Measurements from ENCODE around the gene KCND3.

Gene KCND3

DNA sequence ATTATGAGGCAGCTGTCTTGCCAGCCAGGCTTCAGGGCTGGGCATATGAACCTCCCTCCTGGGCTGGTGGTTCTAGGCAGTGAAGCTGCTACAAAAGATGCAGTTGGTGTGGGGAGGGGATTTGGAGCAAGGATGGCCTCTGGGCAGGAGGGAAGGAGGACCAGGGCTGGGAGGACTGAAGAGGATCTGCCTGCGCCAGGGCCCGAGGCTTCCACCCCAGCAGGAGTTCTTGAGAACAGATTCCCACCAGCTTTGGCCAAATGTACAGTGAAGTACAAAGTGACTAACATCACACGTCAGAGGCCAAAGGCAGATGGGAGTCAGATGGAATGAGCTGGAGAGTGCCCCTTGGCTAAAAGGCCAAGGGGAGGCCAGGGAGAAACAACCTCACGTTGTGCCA lies 171.4 kb downstream of the KCND3 start:
- Histone ChIP-seq H3K9ac (ENCODE audit: low read length) (no peak overlapping the region), H3K4me3 (ENCODE audit: low read depth in 1 of 2, low read length in 2 of 2) (no peak overlapping the region), H3K9me3 (ENCODE audit: low read length) (no peaks in the 10 kb centered on the region), H3K36me3 (ENCODE audit: insufficient read depth, low read length) (no peaks in the 10 kb centered on the region), H3K27me3 (ENCODE audit: control insufficient read depth in 1 of 2, insufficient read depth in 2 of 2, low read length in 2 of 2) (no peaks in the 10 kb centered on the region), H3K27ac (ENCODE audit: low read depth, low read length) (no peak overlapping the region), H3K4me1 (ENCODE audit: insufficient read depth, low read length) (no peaks in the 10 kb centered on the region)

DNA sequence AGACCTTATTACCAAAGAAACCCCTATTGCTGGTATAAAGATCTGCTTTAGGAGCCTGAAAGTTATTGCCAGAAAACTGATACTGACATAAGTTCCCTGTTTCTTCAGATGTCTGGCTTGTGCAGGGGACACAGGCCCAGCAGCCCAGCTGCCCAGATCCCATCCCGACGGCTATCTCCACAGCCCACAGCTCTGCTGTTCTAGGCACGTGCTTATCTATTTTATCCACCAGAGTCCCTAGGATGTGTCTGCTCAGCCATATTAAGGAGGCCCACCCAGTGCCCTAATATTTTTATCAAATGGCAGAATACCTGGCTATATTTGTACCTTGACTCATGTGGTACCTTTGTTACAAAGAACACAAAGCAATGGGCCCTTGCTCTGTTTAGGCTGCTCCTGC lies 174.8 kb downstream of the KCND3 start:
- Histone ChIP-seq H3K4me1 (ENCODE audit: insufficient read depth, low read length) (no peaks in the 10 kb centered on the region), H3K9me3 (ENCODE audit: low read length) (no peaks in the 10 kb centered on the region), H3K36me3 (ENCODE audit: insufficient read depth, low read length) (no peaks in the 10 kb centered on the region), H3K9ac (ENCODE audit: low read length) (no peak overlapping the region), H3K27me3 (ENCODE audit: control insufficient read depth in 1 of 2, insufficient read depth in 2 of 2, low read length in 2 of 2) (no peaks in the 10 kb centered on the region), H3K27ac (ENCODE audit: low read depth, low read length) (no peak overlapping the region), H3K4me3 (ENCODE audit: low read depth in 1 of 2, low read length in 2 of 2) (no peak overlapping the region)

DNA sequence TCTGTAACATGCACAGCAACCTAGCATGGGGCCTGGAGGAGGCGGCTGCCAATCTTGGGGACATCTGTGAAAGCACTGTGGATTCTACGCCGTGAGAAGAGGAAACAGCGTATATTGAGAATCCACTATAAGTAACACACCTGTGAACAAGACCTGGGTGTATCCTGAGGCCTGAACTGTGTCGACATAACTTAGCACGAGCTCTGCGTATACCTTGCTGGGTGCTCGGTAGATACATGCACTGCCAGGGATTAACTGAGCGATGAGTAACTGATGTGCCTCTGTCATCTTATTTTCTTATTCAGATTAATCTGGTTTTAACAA lies 175.2 kb downstream of the KCND3 start:
- Histone ChIP-seq H3K36me3 (ENCODE audit: insufficient read depth, low read length) (no peaks in the 10 kb centered on the region), H3K9ac (ENCODE audit: low read length) (no peak overlapping the region), H3K27ac (ENCODE audit: low read depth, low read length) (no peak overlapping the region), H3K4me1 (ENCODE audit: insufficient read depth, low read length) (no peaks in the 10 kb centered on the region), H3K9me3 (ENCODE audit: low read length) (no peaks in the 10 kb centered on the region), H3K4me3 (ENCODE audit: low read depth in 1 of 2, low read length in 2 of 2) (no peak overlapping the region), H3K27me3 (ENCODE audit: control insufficient read depth in 1 of 2, insufficient read depth in 2 of 2, low read length in 2 of 2) (no peaks in the 10 kb centered on the region)

- Histone ChIP-seq H3K9me3 (ENCODE audit: low read length) (no peaks in the 10 kb centered on the region), H3K4me1 (ENCODE audit: insufficient read depth, low read length) (no peaks in the 10 kb centered on the region), H3K27ac (ENCODE audit: low read depth, low read length) (no peak overlapping the region), H3K36me3 (ENCODE audit: insufficient read depth, low read length) (no peaks in the 10 kb centered on the region), H3K27me3 (ENCODE audit: control insufficient read depth in 1 of 2, insufficient read depth in 2 of 2, low read length in 2 of 2) (no peaks in the 10 kb centered on the region), H3K9ac (ENCODE audit: low read length) (no peak overlapping the region), H3K4me3 (ENCODE audit: low read depth in 1 of 2, low read length in 2 of 2) (no peak overlapping the region)
Measured at GRCh38 chr1:111813440-111814304, 175.8 kb downstream of the KCND3 start.

- no peak overlapping the region for H3K4me3 ChIP-seq (ENCODE audit: low read depth in 1 of 2, low read length in 2 of 2)
- H3K27me3 ChIP-seq (ENCODE audit: control insufficient read depth in 1 of 2, insufficient read depth in 2 of 2, low read length in 2 of 2), result no peaks in the 10 kb centered on the region
- H3K9ac ChIP-seq (ENCODE audit: low read length), result no peak overlapping the region
- no peak overlapping the region for H3K27ac ChIP-seq (ENCODE audit: low read depth, low read length)
- H3K9me3 ChIP-seq (ENCODE audit: low read length), result no peaks in the 10 kb centered on the region
- no peaks in the 10 kb centered on the region for H3K4me1 ChIP-seq (ENCODE audit: insufficient read depth, low read length)
- no peaks in the 10 kb centered on the region for H3K36me3 ChIP-seq (ENCODE audit: insufficient read depth, low read length)
Measured at GRCh38 chr1:111812306-111812705, 177.2 kb downstream of the KCND3 start.

DNA sequence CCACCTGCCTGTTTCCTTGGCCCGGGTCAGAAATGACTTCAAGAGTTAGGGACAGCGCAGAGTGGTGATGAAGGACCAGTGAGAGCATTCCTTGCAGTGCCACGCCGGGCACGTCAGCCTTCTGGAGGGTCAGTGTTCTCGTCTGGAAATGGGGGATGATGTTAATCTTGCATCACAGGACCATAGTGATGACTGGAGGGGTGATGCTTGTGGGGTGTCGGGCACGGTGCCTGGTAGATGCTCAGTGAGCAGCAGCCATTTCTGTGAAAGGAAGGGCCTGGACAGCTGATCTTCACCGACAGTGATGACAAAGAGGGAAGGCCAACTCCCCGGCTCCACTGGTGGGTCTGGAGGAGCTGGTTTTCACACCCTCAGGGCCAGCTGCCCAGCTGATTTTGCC lies 177.6 kb downstream of the KCND3 start:
- no peaks in the 10 kb centered on the region for H3K36me3 ChIP-seq (ENCODE audit: insufficient read depth, low read length)
- H3K4me3 ChIP-seq (ENCODE audit: low read depth in 1 of 2, low read length in 2 of 2), result no peak overlapping the region
- H3K27me3 ChIP-seq (ENCODE audit: control insufficient read depth in 1 of 2, insufficient read depth in 2 of 2, low read length in 2 of 2), result no peaks in the 10 kb centered on the region
- no peaks in the 10 kb centered on the region for H3K9me3 ChIP-seq (ENCODE audit: low read length)
- no peaks in the 10 kb centered on the region for H3K4me1 ChIP-seq (ENCODE audit: insufficient read depth, low read length)
- no peak overlapping the region for H3K9ac ChIP-seq (ENCODE audit: low read length)
- H3K27ac ChIP-seq (ENCODE audit: low read depth, low read length), result no peak overlapping the region

DNA sequence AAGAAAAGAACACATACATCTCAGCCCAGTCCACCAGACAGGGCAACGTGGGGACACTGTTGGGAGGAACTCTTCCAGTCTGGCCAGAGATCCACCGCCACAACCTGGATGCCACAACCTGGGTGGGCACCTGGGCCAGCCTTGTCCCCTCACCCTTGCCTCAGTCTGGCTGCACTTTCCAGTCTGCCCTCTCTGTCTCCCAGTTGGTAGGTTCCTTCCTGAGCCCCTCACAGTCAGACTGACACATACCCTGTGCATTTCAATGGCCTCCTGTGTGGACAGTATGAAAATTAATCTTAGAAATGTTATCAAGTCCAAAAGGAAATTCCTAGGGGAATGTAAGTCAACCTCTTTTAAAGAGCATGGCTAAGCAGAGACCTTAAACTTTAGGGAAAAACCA lies 184.2 kb downstream of the KCND3 start:
- Histone ChIP-seq H3K4me1 (ENCODE audit: insufficient read depth, low read length) (no peaks in the 10 kb centered on the region), H3K36me3 (ENCODE audit: insufficient read depth, low read length) (no peaks in the 10 kb centered on the region), H3K27me3 (ENCODE audit: control insufficient read depth in 1 of 2, insufficient read depth in 2 of 2, low read length in 2 of 2) (no peaks in the 10 kb centered on the region), H3K9ac (ENCODE audit: low read length) (no peak overlapping the region), H3K9me3 (ENCODE audit: low read length) (no peaks in the 10 kb centered on the region), H3K4me3 (ENCODE audit: low read depth in 1 of 2, low read length in 2 of 2) (no peak overlapping the region), H3K27ac (ENCODE audit: low read depth, low read length) (no peak overlapping the region)

DNA sequence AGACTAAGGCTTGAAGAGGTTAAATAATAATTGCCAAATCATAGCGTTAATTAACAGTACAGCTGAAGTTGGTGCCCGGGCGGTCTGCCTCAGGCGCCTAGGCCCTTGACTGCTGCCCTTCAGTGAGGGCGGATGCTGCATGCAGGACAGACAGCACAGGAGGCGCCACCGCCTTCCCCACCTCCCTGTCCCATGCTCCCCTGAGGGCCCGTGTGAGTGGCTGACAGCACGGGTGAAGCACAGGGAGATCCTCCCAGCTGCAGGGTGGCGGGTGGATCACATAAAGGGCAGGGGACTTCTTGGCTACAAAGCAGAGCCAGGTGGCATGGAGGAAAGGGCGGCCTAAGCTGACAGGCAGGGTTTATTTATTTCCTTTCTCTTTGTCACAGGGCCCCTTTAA lies 184.7 kb downstream of the KCND3 start:
- Histone ChIP-seq H3K27ac (ENCODE audit: low read depth, low read length) (no peak overlapping the region), H3K9me3 (ENCODE audit: low read length) (no peaks in the 10 kb centered on the region), H3K4me1 (ENCODE audit: insufficient read depth, low read length) (no peaks in the 10 kb centered on the region), H3K4me3 (ENCODE audit: low read depth in 1 of 2, low read length in 2 of 2) (no peak overlapping the region), H3K36me3 (ENCODE audit: insufficient read depth, low read length) (no peaks in the 10 kb centered on the region), H3K9ac (ENCODE audit: low read length) (no peak overlapping the region), H3K27me3 (ENCODE audit: control insufficient read depth in 1 of 2, insufficient read depth in 2 of 2, low read length in 2 of 2) (no peaks in the 10 kb centered on the region)

DNA sequence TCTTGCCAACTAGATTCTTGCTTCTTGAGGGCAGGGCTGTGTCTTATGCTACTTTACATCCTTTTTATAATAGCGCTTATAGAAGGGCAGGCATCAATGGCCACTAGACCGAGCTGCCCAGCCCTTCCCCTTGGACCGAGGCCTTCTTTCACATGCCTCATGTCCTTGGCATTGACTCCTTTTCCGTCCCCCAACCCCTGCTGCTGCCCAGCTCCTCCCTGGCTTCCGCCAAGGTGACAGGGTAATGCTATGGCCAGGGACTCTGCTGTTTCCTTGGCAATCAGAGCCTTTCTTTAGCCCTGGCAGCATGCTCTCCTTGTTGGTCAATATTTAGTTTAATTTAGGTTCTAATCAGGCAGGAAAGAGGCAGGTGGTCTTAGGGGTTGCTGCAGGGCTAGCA lies 185.5 kb downstream of the KCND3 start:
- Histone ChIP-seq H3K4me3 (ENCODE audit: low read depth in 1 of 2, low read length in 2 of 2) (no peak overlapping the region), H3K9me3 (ENCODE audit: low read length) (no peaks in the 10 kb centered on the region), H3K27me3 (ENCODE audit: control insufficient read depth in 1 of 2, insufficient read depth in 2 of 2, low read length in 2 of 2) (no peaks in the 10 kb centered on the region), H3K9ac (ENCODE audit: low read length) (no peak overlapping the region), H3K4me1 (ENCODE audit: insufficient read depth, low read length) (no peaks in the 10 kb centered on the region), H3K27ac (ENCODE audit: low read depth, low read length) (no peak overlapping the region), H3K36me3 (ENCODE audit: insufficient read depth, low read length) (no peaks in the 10 kb centered on the region)

DNA sequence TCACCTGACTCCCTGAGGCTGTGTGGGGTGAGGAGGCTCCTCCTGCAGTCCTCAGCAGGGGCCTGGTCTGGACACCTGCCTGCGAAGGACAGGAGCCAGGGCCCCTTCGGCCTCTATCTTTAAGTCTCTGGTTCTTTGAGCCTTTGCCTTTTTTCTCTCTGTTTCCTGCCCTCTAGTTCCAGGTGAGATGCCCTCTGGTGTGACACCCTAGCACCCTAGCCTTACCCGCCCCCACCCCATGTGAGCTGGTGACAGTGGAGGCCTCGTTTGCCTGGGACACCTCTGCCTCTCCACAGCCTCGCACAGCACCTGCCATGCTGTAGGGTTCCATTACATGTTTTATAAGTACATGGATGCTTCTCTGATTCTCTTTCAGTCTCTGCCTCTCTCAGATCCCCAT lies 186.5 kb downstream of the KCND3 start:
- no peak overlapping the region for H3K27ac ChIP-seq (ENCODE audit: low read depth, low read length)
- H3K9ac ChIP-seq (ENCODE audit: low read length), result no peak overlapping the region
- no peaks in the 10 kb centered on the region for H3K27me3 ChIP-seq (ENCODE audit: control insufficient read depth in 1 of 2, insufficient read depth in 2 of 2, low read length in 2 of 2)
- no peaks in the 10 kb centered on the region for H3K4me1 ChIP-seq (ENCODE audit: insufficient read depth, low read length)
- H3K36me3 ChIP-seq (ENCODE audit: insufficient read depth, low read length), result no peaks in the 10 kb centered on the region
- H3K4me3 ChIP-seq (ENCODE audit: low read depth in 1 of 2, low read length in 2 of 2), result no peak overlapping the region
- no peaks in the 10 kb centered on the region for H3K9me3 ChIP-seq (ENCODE audit: low read length)

DNA sequence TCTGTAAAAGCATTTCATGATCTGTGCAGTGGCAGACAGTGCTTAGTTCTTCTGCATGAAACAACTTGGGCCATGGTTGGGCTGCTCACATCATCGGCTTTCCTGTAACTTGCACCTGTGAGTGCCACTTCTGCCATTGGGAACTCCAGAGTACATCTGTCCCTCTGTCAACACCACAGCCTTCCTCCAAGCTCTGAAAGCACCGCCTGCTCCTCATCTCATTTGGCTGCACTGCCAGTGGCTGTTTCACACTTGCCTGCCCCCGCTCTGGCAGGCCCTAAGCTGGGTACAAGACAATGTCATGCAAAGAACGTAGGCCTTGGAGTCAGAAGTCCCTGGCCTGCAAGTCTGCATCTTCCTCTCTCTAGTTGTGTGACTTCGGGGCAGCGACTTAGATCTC lies 187.4 kb downstream of the KCND3 start:
- Histone ChIP-seq H3K4me3 (ENCODE audit: low read depth in 1 of 2, low read length in 2 of 2) (no peak overlapping the region), H3K27me3 (ENCODE audit: control insufficient read depth in 1 of 2, insufficient read depth in 2 of 2, low read length in 2 of 2) (no peaks in the 10 kb centered on the region), H3K4me1 (ENCODE audit: insufficient read depth, low read length) (no peaks in the 10 kb centered on the region), H3K9ac (ENCODE audit: low read length) (no peak overlapping the region), H3K9me3 (ENCODE audit: low read length) (no peaks in the 10 kb centered on the region), H3K27ac (ENCODE audit: low read depth, low read length) (no peak overlapping the region), H3K36me3 (ENCODE audit: insufficient read depth, low read length) (no peaks in the 10 kb centered on the region)

DNA sequence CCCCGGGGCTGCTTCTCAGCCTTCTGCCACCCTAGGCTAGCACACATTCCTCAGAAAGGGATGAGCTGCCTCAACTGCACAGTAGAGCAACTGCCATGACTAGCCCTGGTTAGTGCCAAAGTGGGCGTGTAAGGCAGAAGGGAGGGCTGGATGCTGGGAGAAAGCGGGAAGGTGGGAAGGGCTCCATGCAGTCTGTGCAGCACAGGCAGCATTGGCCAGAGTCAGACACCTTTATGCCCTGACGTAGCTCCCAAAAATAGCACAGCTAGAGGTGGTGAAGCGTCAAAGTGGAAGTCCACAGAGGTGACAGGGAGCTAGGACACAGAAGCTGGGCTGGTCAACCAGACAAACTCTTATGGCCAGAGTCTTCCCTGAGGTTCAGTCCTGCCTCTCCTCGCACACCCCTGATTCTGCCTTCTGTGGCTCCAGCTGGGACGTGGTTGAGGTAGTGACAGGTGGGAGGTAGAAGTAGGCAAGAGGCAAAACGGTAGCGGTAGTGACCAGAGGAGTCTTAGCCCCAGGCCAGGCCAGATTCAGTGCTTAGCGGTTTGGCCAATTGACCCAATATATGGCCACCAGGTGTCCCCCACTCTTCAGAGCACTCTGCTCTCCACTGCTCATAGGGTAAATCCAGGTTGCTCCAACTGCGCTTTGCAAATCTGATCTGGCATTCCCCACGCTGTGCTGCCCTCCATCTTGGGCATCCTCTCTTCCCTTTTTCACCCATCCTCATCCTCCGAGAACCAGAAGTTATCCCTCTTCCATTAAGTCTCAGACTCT lies 188.2 kb downstream of the KCND3 start:
- Histone ChIP-seq H3K9ac (ENCODE audit: low read length) (no peak overlapping the region), H3K36me3 (ENCODE audit: insufficient read depth, low read length) (no peaks in the 10 kb centered on the region), H3K27me3 (ENCODE audit: control insufficient read depth in 1 of 2, insufficient read depth in 2 of 2, low read length in 2 of 2) (no peaks in the 10 kb centered on the region), H3K9me3 (ENCODE audit: low read length) (no peaks in the 10 kb centered on the region), H3K27ac (ENCODE audit: low read depth, low read length) (no peak overlapping the region), H3K4me3 (ENCODE audit: low read depth in 1 of 2, low read length in 2 of 2) (no peak overlapping the region), H3K4me1 (ENCODE audit: insufficient read depth, low read length) (no peaks in the 10 kb centered on the region)

All from muscle layer of colon (tissue), 2 donors.